DOHH2 (cell line): ENCODE measurements around the gene FRK.

Experiments used
- H3F3A ChIP-seq: fragments of 200-600 bp; sonication (generic), shearing (Covaris generic); 2 replicates; pipeline ENCODE4 v1.6.0; 2016; ENCODE audit warnings: antibody characterized with exemption, mild to moderate bottlenecking; ENCODE audit not compliant: control insufficient read depth, insufficient read depth
- H3K27ac ChIP-seq: fragments of 200-600 bp; sonication (generic); 2 replicates; pipeline ENCODE4 v1.5.1; 2014; ENCODE audit warnings: low read depth, mild to moderate bottlenecking, low read length, moderate library complexity
- H3K27me3 ChIP-seq: fragments of 200-600 bp; sonication (generic); 2 replicates; pipeline ENCODE4 v1.6.1; 2014; ENCODE audit warnings: mild to moderate bottlenecking, low read length, mixed read lengths; ENCODE audit not compliant: control insufficient read depth
- H3K36me3 ChIP-seq: fragments of 200-600 bp; sonication (generic); 2 replicates; pipeline ENCODE4 v1.6.1; 2014; ENCODE audit warnings: mild to moderate bottlenecking, low read length, moderate library complexity, mixed read lengths; ENCODE audit not compliant: control insufficient read depth
- H3K4me1 ChIP-seq: fragments of 200-600 bp; sonication (generic); 2 replicates; pipeline ENCODE4 v1.6.1; 2014; ENCODE audit warnings: mild to moderate bottlenecking, low read length, mixed read lengths; ENCODE audit not compliant: control insufficient read depth
- H3K4me2 ChIP-seq: fragments of 200-600 bp; sonication (generic); 2 replicates; pipeline ENCODE4 v1.6.0; 2014; ENCODE audit warnings: mild to moderate bottlenecking, low read length, moderate library complexity
- H3K4me3 ChIP-seq: fragments of 200-600 bp; sonication (generic); 2 replicates; pipeline ENCODE4 v1.5.1; 2014; ENCODE audit warnings: mild to moderate bottlenecking, low read length, mixed read lengths
- H3K79me2 ChIP-seq: fragments of 200-600 bp; sonication (generic); 2 replicates; pipeline ENCODE4 v1.6.1; 2014; ENCODE audit warnings: mild to moderate bottlenecking, low read length, mixed read lengths; ENCODE audit not compliant: control insufficient read depth
- H3K9me2 ChIP-seq: fragments of 200-600 bp; sonication (generic); replicated peaks from 2 replicates; pipeline ENCODE4 v1.6.1; 2014; ENCODE audit warnings: mild to moderate bottlenecking, low read length, mixed read lengths; ENCODE audit not compliant: control insufficient read depth
- H3K9me3 ChIP-seq: fragments of 200-600 bp; sonication (generic); 2 replicates; pipeline ENCODE4 v1.6.1; 2014; ENCODE audit warnings: antibody characterized with exemption, low read length, mixed read lengths; ENCODE audit not compliant: control insufficient read depth, insufficient read depth
- H4K20me1 ChIP-seq: fragments of 200-600 bp; sonication (generic); 2 replicates; pipeline ENCODE4 v1.6.0; 2014; ENCODE audit warnings: low read depth, mild to moderate bottlenecking, antibody characterized with exemption, low read length, moderate library complexity; ENCODE audit not compliant: control insufficient read depth, insufficient read depth
- CTCF ChIP-seq: fragments of 200-600 bp; sonication (generic); IDR thresholded peaks from one replicate; pipeline ENCODE4 v1.5.1; 2014; ENCODE audit warnings: antibody characterized with exemption, mild to moderate bottlenecking, low read depth, low read length; ENCODE audit not compliant: poor library complexity, severe bottlenecking
- EZH2phosphoT487 ChIP-seq: fragments of 200-600 bp; sonication (generic); IDR thresholded peaks from 2 replicates; pipeline ENCODE4 v1.6.1; 2017; ENCODE audit warnings: borderline replicate concordance, mild to moderate bottlenecking, antibody characterized with exemption, low read length, moderate library complexity, mixed read lengths

Gene FRK

GRCh38 chr6:116022841-116023445 lies 37.7 kb downstream of the FRK start:
- no peaks in the 10 kb centered on the region for H3K9me2 ChIP-seq
- H3K9me3 ChIP-seq, result no peaks in the 10 kb centered on the region
- H3K36me3 ChIP-seq, result no peaks in the 10 kb centered on the region
- TF ChIP-seq CTCF (no peak), EZH2phosphoT487 (no peak)
- H3K27ac ChIP-seq, result no peak overlapping the region
- H3K27me3 ChIP-seq, result no peaks in the 10 kb centered on the region
- H3K4me3 ChIP-seq, result no peak overlapping the region
- H3F3A ChIP-seq, result no peaks in the 10 kb centered on the region
- H3K4me2 ChIP-seq, result no peak overlapping the region
- H3K79me2 ChIP-seq, result no peaks in the 10 kb centered on the region
- H4K20me1 ChIP-seq, result no peaks in the 10 kb centered on the region
- peaks cover 13% of the 10 kb centered on the region for H3K4me1 ChIP-seq

DNA sequence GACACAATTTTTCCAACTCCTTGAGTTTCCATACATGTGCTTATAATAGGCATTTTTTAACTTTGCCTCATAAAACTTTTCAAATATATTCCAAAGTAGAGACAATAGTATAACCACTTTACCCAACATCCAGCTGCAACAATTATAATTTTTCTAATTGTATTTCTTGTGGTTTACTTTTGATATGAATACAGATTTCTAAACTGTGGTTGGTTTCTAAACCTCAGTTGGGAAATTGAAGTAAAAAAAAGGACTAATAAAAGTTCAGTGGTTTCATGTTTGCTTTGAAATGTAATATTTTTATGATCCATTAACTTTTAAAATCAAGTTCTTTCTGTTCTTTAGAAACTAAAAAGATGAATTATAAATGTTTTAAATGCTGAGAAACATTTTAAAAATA lies 40.0 kb downstream of the FRK start:
- H3K4me1 ChIP-seq, result peaks cover 19% of the 10 kb centered on the region
- TF ChIP-seq CTCF (no peak), EZH2phosphoT487 (no peak)
- no peak overlapping the region for H3K4me3 ChIP-seq
- H3K36me3 ChIP-seq, result no peaks in the 10 kb centered on the region
- no peaks in the 10 kb centered on the region for H3K9me3 ChIP-seq
- no peaks in the 10 kb centered on the region for H4K20me1 ChIP-seq
- H3K4me2 ChIP-seq, result no peak overlapping the region
- no peak overlapping the region for H3K27ac ChIP-seq
- H3K79me2 ChIP-seq, result no peaks in the 10 kb centered on the region
- H3K27me3 ChIP-seq, result no peaks in the 10 kb centered on the region
- H3F3A ChIP-seq, result no peaks in the 10 kb centered on the region
- no peaks in the 10 kb centered on the region for H3K9me2 ChIP-seq

GRCh38 chr6:116019428-116019827 lies 41.3 kb downstream of the FRK start:
- no peaks in the 10 kb centered on the region for H3K79me2 ChIP-seq
- TF ChIP-seq EZH2phosphoT487 (no peak), CTCF (no peak)
- no peak overlapping the region for H3K27ac ChIP-seq
- no peak overlapping the region for H3K4me3 ChIP-seq
- no peaks in the 10 kb centered on the region for H3K9me3 ChIP-seq
- no peaks in the 10 kb centered on the region for H3K36me3 ChIP-seq
- H3F3A ChIP-seq, result no peaks in the 10 kb centered on the region
- no peaks in the 10 kb centered on the region for H3K27me3 ChIP-seq
- no peak overlapping the region for H3K4me2 ChIP-seq
- H3K9me2 ChIP-seq, result no peaks in the 10 kb centered on the region
- no peaks in the 10 kb centered on the region for H4K20me1 ChIP-seq
- peaks cover 19% of the 10 kb centered on the region for H3K4me1 ChIP-seq

- Histone ChIP-seq H3K79me2 (no peaks in the 10 kb centered on the region), H3K27ac (no peak overlapping the region), H3K27me3 (no peaks in the 10 kb centered on the region), H3F3A (no peaks in the 10 kb centered on the region), H3K9me3 (no peaks in the 10 kb centered on the region), H3K4me1 (peaks cover 19% of the 10 kb centered on the region), H3K4me3 (no peak overlapping the region), H3K9me2 (no peaks in the 10 kb centered on the region), H3K4me2 (no peak overlapping the region), H3K36me3 (no peaks in the 10 kb centered on the region), H4K20me1 (no peaks in the 10 kb centered on the region)
- TF ChIP-seq CTCF, result no peak
- no peak for TF ChIP-seq EZH2phosphoT487
Measured at GRCh38 chr6:116018976-116019375, 41.7 kb downstream of the FRK start.
